Fibroblast of gingiva (primary cell): ENCODE results near the gene MTFR2.

Experiments
- DNase-seq: peaks from one replicate; pipeline ENCODE4 v3.0.0-alpha.2; 2011; ENCODE audit warnings: low read depth

The MTFR2 gene

GRCh38 chr6:136184738-136185137 lies 65.4 kb downstream of the MTFR2 start:
- DNase-seq = no peak

GRCh38 chr6:136181861-136182260 lies 68.2 kb downstream of the MTFR2 start:
- DNase-seq = no peak

- no peak for DNase-seq
Observed at GRCh38 chr6:136181512-136181833, 68.6 kb downstream of the MTFR2 start.
